Neural progenitor cell (in vitro differentiated cells): ENCODE measurements around the gene FMNL2. TPM values are rescaled to one million over a fixed set of nuclear protein-coding genes. Genes with fewer than 3 reads are reported as not detected.

Source experiments
- DNase-seq: peaks from one replicate; pipeline ENCODE4 v3.0.0-alpha.2; 2016; ENCODE audit warnings: low spot score
- H2AFZ ChIP-seq: fragments of 200-600 bp; sonication (generic); replicated peaks from 2 replicates; pipeline ENCODE4 v1.6.1; 2016; ENCODE audit warnings: antibody characterized with exemption
- H3F3A ChIP-seq: fragments of 200-600 bp; sonication (generic); 2 replicates; pipeline ENCODE4 v1.6.1; 2016; ENCODE audit warnings: antibody characterized with exemption, low read depth
- H3K27ac ChIP-seq: fragments of 200-600 bp; sonication (generic); 2 replicates; pipeline ENCODE4 v1.5.1; 2016; ENCODE audit warnings: mild to moderate bottlenecking
- H3K27me3 ChIP-seq: fragments of 200-600 bp; sonication (generic); 2 replicates; pipeline ENCODE4 v1.6.1; 2016; ENCODE audit warnings: mild to moderate bottlenecking, moderate library complexity
- H3K36me3 ChIP-seq: fragments of 200-600 bp; sonication (generic); 2 replicates; pipeline ENCODE4 v1.5.1; 2016
- H3K4me1 ChIP-seq: fragments of 200-600 bp; sonication (generic); 2 replicates; pipeline ENCODE4 v1.6.1; 2016; ENCODE audit warnings: mixed run types
- H3K4me2 ChIP-seq: fragments of 200-600 bp; sonication (generic); 2 replicates; pipeline ENCODE4 v1.6.1; 2016
- H3K4me3 ChIP-seq: fragments of 200-600 bp; sonication (generic); 2 replicates; pipeline ENCODE4 v1.5.1; 2016
- H3K79me2 ChIP-seq: fragments of 200-600 bp; sonication (generic); 2 replicates; pipeline ENCODE4 v1.6.1; 2016; ENCODE audit warnings: low read depth
- H3K9ac ChIP-seq: fragments of 200-600 bp; sonication (generic); 2 replicates; pipeline ENCODE4 v1.6.1; 2016
- H3K9me3 ChIP-seq: fragments of 200-600 bp; sonication (generic); 2 replicates; pipeline ENCODE4 v1.5.1; 2016; ENCODE audit warnings: low read depth
- H4K20me1 ChIP-seq: fragments of 200-600 bp; sonication (generic); 2 replicates; pipeline ENCODE4 v1.6.1; 2016; ENCODE audit warnings: low read depth
- H3K27ac Mint-ChIP-seq: 3 replicates; pipeline ENCODE4 v1.8.0; 2021; ENCODE audit warnings: mixed read lengths
- H3K27me3 Mint-ChIP-seq: 2 replicates; pipeline ENCODE4 v1.8.0; 2022; ENCODE audit warnings: low read depth, mild to moderate bottlenecking, inconsistent platforms, moderate library complexity, mixed read lengths; ENCODE audit not compliant: insufficient read depth
- H3K36me3 Mint-ChIP-seq: 3 replicates; pipeline ENCODE4 v1.8.0; 2021; ENCODE audit warnings: mixed read lengths
- H3K4me1 Mint-ChIP-seq: 3 replicates; pipeline ENCODE4 v1.8.0; 2021; ENCODE audit warnings: mixed read lengths
- H3K4me3 Mint-ChIP-seq: 3 replicates; pipeline ENCODE4 v1.8.0; 2021; ENCODE audit warnings: mild to moderate bottlenecking, moderate library complexity, mixed read lengths
- H3K9me3 Mint-ChIP-seq: 3 replicates; pipeline ENCODE4 v1.8.0; 2020; ENCODE audit warnings: mixed read lengths
- EZH2 ChIP-seq: fragments of 200-600 bp; sonication (generic); IDR thresholded peaks from 2 replicates; pipeline ENCODE4 v1.6.1; 2017; ENCODE audit warnings: antibody characterized with exemption, mild to moderate bottlenecking, moderate library complexity
- EZH2phosphoT487 ChIP-seq: fragments of 200-600 bp; sonication (generic); IDR thresholded peaks from 2 replicates; pipeline ENCODE4 v1.6.1; 2017; ENCODE audit warnings: antibody characterized with exemption
- total RNA-seq: library from RNA; depleted of rRNA; stranded (reverse); fragments of >200 nt; gene quantifications from 2 replicates; pipeline ENCODE4 v1.2.3, GENCODE V29; 2015; ENCODE audit warnings: low replicate concordance
- TF ChIP-seq, protein P1 (sequence below): fragments of 200-600 bp; sonication (generic); IDR thresholded peaks from 2 replicates; pipeline ENCODE4 v1.5.1; 2017; ENCODE audit warnings: antibody characterized with exemption, mild to moderate bottlenecking

FMNL2 gene
- total RNA-seq, 1 donor from 2014 or later = 99.7 TPM

DNA sequence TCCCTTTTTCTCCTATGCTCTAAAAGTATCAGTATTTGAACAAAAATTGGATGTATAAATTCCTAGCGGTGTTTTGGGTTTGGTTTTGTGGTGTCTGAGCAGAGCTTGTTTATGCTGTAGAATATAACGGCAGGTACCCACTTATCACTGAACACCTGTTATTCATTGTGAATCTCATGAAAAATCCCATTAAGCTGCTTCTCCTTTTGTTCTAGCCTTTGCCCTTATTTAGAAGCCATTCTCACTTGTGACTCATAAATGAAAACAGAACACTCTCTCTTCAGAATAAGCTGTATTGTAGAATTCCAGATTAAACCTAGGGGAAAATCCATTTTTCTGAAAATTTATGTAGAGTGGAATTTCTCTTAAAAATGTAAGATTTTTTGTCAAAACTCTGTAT is 278.3 kb downstream of the FMNL2 start:
- Histone ChIP-seq H3K4me3 (no peak overlapping the region), H3K79me2 (no peaks in the 10 kb centered on the region), H3K27ac (no peak overlapping the region), H3K36me3 (no peaks in the 10 kb centered on the region), H3K4me1 (no peaks in the 10 kb centered on the region), H3F3A (no peaks in the 10 kb centered on the region), H3K4me2 (no peak overlapping the region), H3K27me3 (no peaks in the 10 kb centered on the region), H2AFZ (no peak overlapping the region), H3K9ac (no peak overlapping the region), H3K9me3 (no peaks in the 10 kb centered on the region), H4K20me1 (no peaks in the 10 kb centered on the region)
- no peak overlapping the region for H3K4me3 Mint-ChIP-seq
- no peaks in the 10 kb centered on the region for H3K9me3 Mint-ChIP-seq
- H3K27ac Mint-ChIP-seq = no peak overlapping the region
- peaks cover 35% of the 10 kb centered on the region for H3K36me3 Mint-ChIP-seq
- DNase-seq = no peak
- no peaks in the 10 kb centered on the region for H3K4me1 Mint-ChIP-seq
- no peaks in the 10 kb centered on the region for H3K27me3 Mint-ChIP-seq
- TF ChIP-seq, protein P1, sequence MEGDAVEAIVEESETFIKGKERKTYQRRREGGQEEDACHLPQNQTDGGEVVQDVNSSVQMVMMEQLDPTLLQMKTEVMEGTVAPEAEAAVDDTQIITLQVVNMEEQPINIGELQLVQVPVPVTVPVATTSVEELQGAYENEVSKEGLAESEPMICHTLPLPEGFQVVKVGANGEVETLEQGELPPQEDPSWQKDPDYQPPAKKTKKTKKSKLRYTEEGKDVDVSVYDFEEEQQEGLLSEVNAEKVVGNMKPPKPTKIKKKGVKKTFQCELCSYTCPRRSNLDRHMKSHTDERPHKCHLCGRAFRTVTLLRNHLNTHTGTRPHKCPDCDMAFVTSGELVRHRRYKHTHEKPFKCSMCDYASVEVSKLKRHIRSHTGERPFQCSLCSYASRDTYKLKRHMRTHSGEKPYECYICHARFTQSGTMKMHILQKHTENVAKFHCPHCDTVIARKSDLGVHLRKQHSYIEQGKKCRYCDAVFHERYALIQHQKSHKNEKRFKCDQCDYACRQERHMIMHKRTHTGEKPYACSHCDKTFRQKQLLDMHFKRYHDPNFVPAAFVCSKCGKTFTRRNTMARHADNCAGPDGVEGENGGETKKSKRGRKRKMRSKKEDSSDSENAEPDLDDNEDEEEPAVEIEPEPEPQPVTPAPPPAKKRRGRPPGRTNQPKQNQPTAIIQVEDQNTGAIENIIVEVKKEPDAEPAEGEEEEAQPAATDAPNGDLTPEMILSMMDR = no peak
- no peak for TF ChIP-seq EZH2phosphoT487
- TF ChIP-seq EZH2 = no peak

DNA sequence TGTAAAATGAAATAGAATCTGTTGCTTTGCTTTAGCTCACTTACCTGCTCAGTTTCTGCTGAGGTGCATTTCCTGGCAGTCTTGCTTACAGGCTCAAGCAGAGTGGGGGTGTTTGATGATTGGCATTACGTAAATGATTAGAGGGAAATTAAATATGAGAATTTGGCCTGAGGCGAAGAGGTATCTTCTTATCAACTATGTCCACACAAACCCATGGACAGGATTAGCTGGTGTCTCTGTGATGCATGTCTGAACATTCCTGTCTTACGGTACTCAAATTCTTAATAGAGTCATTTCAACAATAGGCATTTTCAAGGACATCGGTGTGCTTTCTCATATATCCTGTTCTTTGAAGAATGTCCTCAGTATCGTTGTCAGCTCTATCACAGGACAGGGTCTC is 280.2 kb downstream of the FMNL2 start:
- Mint-ChIP-seq H3K36me3 (peaks cover 42% of the 10 kb centered on the region), H3K27me3 (no peaks in the 10 kb centered on the region), H3K9me3 (no peaks in the 10 kb centered on the region), H3K27ac (no peak overlapping the region), H3K4me1 (no peaks in the 10 kb centered on the region), H3K4me3 (no peak overlapping the region)
- H3K9me3 ChIP-seq = no peaks in the 10 kb centered on the region
- TF ChIP-seq EZH2 = no peak
- TF ChIP-seq EZH2phosphoT487 = no peak
- TF ChIP-seq, protein P1 = no peak
- H3K36me3 ChIP-seq = peaks cover 6% of the 10 kb centered on the region
- no peak overlapping the region for H2AFZ ChIP-seq
- H4K20me1 ChIP-seq = no peaks in the 10 kb centered on the region
- H3K27me3 ChIP-seq = no peaks in the 10 kb centered on the region
- H3K4me1 ChIP-seq = no peaks in the 10 kb centered on the region
- no peaks in the 10 kb centered on the region for H3K79me2 ChIP-seq
- no peak overlapping the region for H3K4me2 ChIP-seq
- no peak overlapping the region for H3K9ac ChIP-seq
- H3K4me3 ChIP-seq = no peak overlapping the region
- H3K27ac ChIP-seq = no peak overlapping the region
- H3F3A ChIP-seq = no peaks in the 10 kb centered on the region
- DNase-seq = no peak

DNA sequence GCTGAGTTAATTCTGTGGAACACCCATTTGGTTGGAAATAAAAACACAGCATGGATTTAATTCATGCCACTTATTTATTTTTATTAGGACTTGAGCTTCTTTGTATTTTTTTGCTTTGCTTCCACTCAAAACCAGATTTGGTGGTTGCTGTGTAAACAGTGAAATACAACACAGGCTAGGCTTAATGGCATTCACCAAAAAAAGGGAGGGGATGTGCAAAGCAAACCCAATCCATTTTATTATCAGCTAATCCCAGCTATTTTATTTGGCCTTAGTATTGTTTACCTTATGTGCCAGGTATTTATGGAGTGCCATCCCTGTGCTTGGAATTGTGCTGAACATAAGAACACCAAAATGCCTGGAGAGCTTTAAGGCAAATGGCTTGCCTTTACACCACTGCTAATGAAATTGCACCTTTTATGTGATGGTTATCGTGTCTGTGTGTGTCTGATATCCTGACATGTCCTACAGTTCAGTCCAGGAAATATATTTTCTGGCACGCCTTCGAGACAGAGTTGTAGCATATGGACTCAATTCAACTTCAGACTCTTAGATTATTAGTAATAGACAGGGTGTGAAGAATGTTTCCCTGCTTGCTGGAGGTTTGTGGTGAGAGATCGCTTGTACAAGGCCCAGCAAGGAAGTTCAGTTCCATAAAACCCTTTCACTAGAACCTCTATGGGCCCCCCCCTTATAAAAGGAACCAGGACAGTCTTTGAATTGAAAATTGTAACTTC is 282.6 kb downstream of the FMNL2 start:
- TF ChIP-seq, protein P1 = no peak
- TF ChIP-seq EZH2phosphoT487 (no peak), EZH2 (no peak)
- no peak overlapping the region for H3K9ac ChIP-seq
- H3K4me3 ChIP-seq = no peak overlapping the region
- H3K27ac ChIP-seq = no peak overlapping the region
- Mint-ChIP-seq H3K36me3 (peaks cover 50% of the 10 kb centered on the region), H3K4me3 (no peak overlapping the region), H3K4me1 (no peaks in the 10 kb centered on the region), H3K9me3 (no peaks in the 10 kb centered on the region), H3K27ac (no peak overlapping the region), H3K27me3 (no peaks in the 10 kb centered on the region)
- H2AFZ ChIP-seq = no peak overlapping the region
- H3K4me1 ChIP-seq = no peaks in the 10 kb centered on the region
- no peaks in the 10 kb centered on the region for H3K79me2 ChIP-seq
- H3K9me3 ChIP-seq = no peaks in the 10 kb centered on the region
- no peaks in the 10 kb centered on the region for H3K27me3 ChIP-seq
- peaks cover 6% of the 10 kb centered on the region for H3K36me3 ChIP-seq
- no peak overlapping the region for H3K4me2 ChIP-seq
- no peaks in the 10 kb centered on the region for H3F3A ChIP-seq
- no peaks in the 10 kb centered on the region for H4K20me1 ChIP-seq
- DNase-seq = no peak
